GM12872 (cell line): ENCODE measurements around the gene DNAH11.

ENCODE experiments used
- TF ChIP-seq, protein P1 (sequence below): IDR thresholded peaks from 3 replicates; pipeline ENCODE4 v1.5.1; 2011; ENCODE audit warnings: low read depth, mild to moderate bottlenecking, low read length, moderate library complexity; ENCODE audit not compliant: insufficient read depth

Gene DNAH11

DNA sequence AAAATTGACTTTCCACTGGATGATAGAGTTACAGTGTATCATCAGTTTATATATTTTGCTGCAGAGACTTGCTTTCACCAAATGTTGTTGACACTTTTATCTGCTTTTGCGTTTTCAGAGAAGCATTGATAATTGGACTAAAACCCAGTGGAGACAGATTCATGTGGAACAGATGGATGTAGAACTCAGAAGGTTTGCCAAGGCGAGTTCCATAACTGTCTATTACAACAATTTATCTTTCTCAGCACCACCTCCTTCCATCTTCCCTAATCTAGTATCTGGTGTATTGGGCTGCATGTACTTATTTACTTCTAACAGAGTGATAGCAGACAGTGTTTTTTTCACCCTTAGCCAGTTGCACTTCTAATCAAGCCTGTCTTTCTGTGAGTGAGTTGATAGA, 73.3 kb downstream of the DNAH11 start:
- TF ChIP-seq, protein P1, sequence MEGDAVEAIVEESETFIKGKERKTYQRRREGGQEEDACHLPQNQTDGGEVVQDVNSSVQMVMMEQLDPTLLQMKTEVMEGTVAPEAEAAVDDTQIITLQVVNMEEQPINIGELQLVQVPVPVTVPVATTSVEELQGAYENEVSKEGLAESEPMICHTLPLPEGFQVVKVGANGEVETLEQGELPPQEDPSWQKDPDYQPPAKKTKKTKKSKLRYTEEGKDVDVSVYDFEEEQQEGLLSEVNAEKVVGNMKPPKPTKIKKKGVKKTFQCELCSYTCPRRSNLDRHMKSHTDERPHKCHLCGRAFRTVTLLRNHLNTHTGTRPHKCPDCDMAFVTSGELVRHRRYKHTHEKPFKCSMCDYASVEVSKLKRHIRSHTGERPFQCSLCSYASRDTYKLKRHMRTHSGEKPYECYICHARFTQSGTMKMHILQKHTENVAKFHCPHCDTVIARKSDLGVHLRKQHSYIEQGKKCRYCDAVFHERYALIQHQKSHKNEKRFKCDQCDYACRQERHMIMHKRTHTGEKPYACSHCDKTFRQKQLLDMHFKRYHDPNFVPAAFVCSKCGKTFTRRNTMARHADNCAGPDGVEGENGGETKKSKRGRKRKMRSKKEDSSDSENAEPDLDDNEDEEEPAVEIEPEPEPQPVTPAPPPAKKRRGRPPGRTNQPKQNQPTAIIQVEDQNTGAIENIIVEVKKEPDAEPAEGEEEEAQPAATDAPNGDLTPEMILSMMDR: no peak

DNA sequence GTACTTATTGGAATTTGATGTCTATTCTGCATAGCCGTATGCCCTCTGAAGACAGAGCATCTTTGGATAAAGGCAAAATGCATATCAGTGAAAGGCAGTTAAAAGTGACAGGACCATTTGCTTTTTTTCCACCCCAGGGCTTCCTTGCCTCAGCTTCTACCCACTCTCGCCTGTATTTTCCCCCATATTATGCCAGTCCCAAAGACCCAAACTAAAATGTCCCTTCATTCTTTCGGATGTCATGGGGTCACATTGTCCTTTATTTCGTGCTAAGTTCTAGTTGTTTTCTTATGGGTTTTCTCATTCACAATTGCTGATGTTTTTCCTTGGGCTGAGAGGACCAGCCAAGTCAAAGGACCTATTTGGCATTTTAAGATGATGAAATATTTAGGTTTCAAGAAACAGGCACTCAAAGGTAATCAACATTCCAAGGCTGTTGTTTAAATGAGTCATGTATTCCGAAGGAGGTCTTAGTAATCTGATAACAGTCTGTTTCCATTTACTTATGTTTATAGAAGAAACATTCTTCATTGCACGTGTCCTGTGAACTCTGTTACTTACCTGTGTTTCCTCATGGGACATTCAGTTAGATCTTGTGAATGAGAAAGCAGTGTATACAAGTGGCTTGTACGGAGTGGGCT, 74.1 kb downstream of the DNAH11 start:
- TF ChIP-seq, protein P1: no peak

DNA sequence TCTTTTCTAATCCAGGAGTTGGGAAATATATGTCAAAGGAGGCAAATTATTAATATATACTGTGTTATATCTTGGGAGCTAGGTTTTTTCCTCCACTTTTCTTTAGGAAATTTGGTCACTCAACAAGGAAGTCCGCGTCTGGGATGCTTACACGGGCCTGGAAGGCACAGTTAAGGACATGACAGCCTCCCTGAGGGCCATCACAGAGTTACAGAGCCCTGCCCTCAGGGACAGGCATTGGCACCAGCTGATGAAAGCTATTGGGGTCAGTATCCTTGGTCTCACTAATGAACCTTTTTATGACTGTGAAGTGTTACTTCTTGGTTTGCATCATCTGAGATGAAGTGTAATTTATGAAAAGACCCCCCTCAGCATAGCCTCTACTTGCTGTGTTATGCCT, 74.7 kb downstream of the DNAH11 start:
- TF ChIP-seq, protein P1: no peak

DNA sequence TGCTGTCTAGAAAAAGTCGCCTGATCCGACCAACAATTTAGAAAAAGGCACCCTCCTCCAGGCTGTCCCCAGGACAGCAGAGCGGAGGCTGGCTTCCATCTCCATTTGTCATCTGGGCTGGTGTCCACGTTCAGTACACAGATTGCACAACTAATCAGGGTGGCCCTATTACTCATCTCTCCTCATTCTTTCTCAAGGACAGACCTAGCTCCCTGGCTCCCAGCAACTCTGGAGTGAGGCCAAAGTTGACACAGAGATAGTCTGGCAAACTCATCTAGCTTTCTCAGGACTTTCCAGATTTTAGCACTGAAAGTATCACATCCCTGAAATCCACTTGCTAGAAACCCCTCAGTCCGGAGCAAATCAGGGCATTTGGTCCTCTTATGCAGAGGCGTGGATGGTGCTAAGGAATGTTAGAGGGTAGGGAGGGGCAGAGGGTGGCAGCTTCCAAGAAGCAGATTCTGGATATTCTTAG, 75.1 kb downstream of the DNAH11 start:
- TF ChIP-seq, protein P1: no peak

DNA sequence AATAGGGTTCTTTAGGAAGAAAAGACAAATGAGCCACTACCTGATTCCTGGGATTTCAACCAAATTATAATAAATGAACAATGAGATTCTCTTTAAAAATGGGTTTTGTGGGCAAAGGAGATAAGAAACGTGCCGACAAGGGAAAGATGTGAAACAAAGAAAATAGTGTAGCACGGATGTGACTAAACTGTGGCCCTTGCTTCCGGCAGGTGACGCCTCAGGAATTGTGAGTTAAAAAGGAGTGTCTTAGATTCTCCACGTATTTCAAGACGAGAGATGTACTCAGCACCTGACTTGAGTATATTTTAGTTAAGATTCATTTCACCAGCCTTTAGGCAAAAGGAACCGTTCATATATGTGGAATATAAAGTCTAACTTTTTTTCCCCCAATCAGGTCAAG, 75.9 kb downstream of the DNAH11 start:
- TF ChIP-seq, protein P1: no peak

DNA sequence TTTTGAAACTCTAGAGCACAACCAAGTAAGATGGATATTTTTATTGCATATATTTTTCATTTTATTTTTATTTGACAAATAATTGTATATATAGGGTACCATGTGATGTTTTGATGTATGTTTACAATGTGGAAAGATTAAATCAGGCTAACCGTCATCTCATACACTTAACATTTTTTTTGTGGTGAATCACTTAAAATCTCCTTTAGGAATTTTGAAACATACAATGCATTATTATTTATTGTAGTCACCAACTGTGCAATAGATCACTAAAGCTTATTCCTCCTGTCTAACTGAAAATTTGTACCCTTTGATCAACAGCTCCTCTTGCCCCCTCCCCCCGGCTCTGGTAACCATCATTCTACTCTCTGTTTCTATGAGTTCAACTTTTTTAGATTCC, 77.2 kb downstream of the DNAH11 start:
- TF ChIP-seq, protein P1: no peak

DNA sequence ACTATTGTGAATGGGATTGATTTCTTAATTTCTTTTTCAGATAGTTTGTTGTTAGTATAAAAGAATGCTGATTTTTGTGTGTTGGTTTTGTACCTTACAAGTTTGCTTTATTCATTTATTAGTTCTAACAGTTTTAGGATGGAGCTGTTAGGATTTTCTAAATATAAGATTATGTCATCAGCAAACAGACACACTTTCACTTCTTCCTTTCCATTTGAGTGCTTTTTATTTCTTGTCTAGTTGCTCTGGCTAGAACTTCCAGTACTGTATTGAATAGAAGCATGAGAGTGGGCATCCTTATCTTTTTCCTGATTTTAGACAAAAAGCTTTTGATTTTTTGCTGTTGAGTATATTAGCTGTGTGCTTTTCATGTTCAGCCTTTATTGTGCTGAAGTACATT, 81.5 kb downstream of the DNAH11 start:
- TF ChIP-seq, protein P1: no peak
